NT2/D1 (cell line): ENCODE results near the gene HOXA10.

Source experiments
- SUZ12 ChIP-seq: IDR thresholded peaks from 2 replicates; pipeline ENCODE4 v1.6.1; 2011; ENCODE audit not compliant: insufficient read length, insufficient read depth; ENCODE audit errors: extremely low read depth
- YY1 ChIP-seq: IDR thresholded peaks from 2 replicates; pipeline ENCODE4 v1.6.1; 2011; ENCODE audit not compliant: insufficient read length, insufficient read depth

DNA sequence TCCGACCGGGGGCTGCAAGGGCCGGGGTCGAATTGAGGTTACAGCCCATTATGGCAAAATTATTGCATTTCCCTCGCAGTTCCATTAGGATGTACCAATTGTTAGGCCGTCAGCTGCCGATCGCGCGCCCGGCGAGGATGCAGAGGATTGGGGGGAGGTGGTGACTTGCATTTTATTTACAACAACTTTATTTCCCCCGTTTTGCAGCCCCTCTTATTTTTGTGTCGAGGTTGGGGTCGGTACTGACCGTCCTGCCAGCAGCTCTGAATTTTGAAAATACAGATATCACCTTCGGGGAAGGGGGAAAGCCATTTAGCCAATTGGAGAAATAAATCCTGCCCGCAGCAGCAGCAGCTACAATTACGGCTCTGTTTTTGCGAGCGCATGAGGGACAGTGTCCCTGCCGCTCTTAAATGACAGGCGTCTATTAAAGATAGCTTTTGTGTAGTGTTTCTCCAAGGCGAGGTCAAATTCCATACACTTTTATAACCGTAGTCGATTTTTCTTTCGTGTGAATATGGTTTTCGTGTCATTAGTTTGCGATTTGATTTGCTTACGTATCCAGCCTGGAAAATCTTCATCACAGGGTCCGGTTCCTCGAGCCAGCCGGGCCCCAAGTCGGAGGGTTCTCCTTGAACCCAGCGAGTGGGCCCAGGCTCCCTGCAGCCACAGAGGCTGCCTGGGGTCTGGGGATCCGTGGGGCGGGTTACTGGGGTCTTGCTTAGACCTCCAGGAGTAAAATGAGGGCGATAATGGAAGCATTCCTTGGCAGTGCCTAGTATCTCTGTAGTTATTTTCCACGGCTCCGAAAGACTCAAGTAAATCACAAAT lies 30.0 kb downstream of the HOXA10 start:
- TF ChIP-seq SUZ12 (no peak), YY1 (no peak)
